ENCODE measurements around the gene CNBP.

DNA sequence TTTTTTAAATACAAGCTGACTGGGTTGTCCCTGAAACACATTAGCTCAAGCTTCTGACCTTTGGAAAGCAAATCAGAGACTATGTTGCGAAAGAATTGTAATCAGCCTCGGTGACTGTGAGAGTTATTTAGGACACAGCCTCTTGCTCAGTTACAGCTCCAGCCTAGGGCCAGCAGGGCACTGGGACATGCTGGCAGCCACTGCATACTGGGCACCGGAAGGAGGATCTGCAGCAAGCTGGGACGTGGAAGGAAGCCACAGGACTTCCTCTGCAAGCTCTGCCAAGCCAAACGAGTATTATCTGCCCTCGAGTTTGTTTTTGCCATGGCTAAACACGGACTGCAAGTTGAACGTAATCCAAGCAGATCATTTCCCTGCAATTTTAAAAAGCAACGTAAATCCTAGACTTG lies 41.3 kb upstream of the CNBP start:
- no peak for TF ChIP-seq GATA2 (IDR thresholded peaks at IDR 0.05; ENCODE audit: low read depth, low read length)
- no peak for TF ChIP-seq GATA3 (IDR thresholded peaks at IDR 0.05; ENCODE audit: low read depth, low read length)
